ENCODE data around the gene ZBTB8OS. TPM values are rescaled to one million over a fixed set of nuclear protein-coding genes. Genes with fewer than 3 reads are reported as not detected.

The ZBTB8OS gene
- total and polyA plus RNA-seq, 4 donors = 12.3 to 33.8 (median 16.7) TPM

GRCh38 chr1:32622806-32623681 lies 27.3 kb downstream of the ZBTB8OS start:
- H3K9ac ChIP-seq (ENCODE audit: low read depth in 1 of 2, low read length in 2 of 2) = no peak overlapping the region
- H3K27me3 ChIP-seq (ENCODE audit: control insufficient read depth in 4 of 4, insufficient read depth in 4 of 4, low read length in 3 of 4) = no peaks in the 10 kb centered on the region
- no peak overlapping the region for H3K27ac ChIP-seq (ENCODE audit: low read depth in 1 of 2, low read length in 2 of 2)
- 75% methylated on average over 3 of the region's 3 CpGs for WGBS
- no peaks in the 10 kb centered on the region for H3K9me3 ChIP-seq (ENCODE audit: control insufficient read depth in 4 of 4, low read length in 3 of 4)
- no peak for TF ChIP-seq EGR1 (IDR thresholded peaks at IDR 0.05; ENCODE audit: low read depth in 2 of 2)
- TF ChIP-seq REST (IDR thresholded peaks at IDR 0.05) = no peak
- no peak for TF ChIP-seq JUND (IDR thresholded peaks at IDR 0.05)
- TF ChIP-seq YY1 (IDR thresholded peaks at IDR 0.05) = no peak
- TF ChIP-seq, protein P1, sequence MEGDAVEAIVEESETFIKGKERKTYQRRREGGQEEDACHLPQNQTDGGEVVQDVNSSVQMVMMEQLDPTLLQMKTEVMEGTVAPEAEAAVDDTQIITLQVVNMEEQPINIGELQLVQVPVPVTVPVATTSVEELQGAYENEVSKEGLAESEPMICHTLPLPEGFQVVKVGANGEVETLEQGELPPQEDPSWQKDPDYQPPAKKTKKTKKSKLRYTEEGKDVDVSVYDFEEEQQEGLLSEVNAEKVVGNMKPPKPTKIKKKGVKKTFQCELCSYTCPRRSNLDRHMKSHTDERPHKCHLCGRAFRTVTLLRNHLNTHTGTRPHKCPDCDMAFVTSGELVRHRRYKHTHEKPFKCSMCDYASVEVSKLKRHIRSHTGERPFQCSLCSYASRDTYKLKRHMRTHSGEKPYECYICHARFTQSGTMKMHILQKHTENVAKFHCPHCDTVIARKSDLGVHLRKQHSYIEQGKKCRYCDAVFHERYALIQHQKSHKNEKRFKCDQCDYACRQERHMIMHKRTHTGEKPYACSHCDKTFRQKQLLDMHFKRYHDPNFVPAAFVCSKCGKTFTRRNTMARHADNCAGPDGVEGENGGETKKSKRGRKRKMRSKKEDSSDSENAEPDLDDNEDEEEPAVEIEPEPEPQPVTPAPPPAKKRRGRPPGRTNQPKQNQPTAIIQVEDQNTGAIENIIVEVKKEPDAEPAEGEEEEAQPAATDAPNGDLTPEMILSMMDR (IDR thresholded peaks at IDR 0.05; ENCODE audit: low read depth, low read length, missing input control) = no peak
- TF ChIP-seq HNF4G (IDR thresholded peaks at IDR 0.05) = no peak
- TF ChIP-seq FOXA1 (IDR thresholded peaks at IDR 0.05) = no peak
- TF ChIP-seq GABPA (IDR thresholded peaks at IDR 0.05 in 1 of 2, conservative IDR thresholded peaks at IDR 0.05 in 1 of 2) = no peak
- TF ChIP-seq TAF1 (conservative IDR thresholded peaks at IDR 0.05) = no peak
- TF ChIP-seq FOXA2 (IDR thresholded peaks at IDR 0.05) = no peak
- TF ChIP-seq SP1 (IDR thresholded peaks at IDR 0.05) = no peak
- TF ChIP-seq RAD21 (IDR thresholded peaks at IDR 0.05) = no peak
- TF ChIP-seq ATF3 (IDR thresholded peaks at IDR 0.05) = no peak
- no peak for TF ChIP-seq RXRA (IDR thresholded peaks at IDR 0.05)
- TF ChIP-seq NR2F2 (IDR thresholded peaks at IDR 0.05) = no peak
- TF ChIP-seq, protein P2, sequence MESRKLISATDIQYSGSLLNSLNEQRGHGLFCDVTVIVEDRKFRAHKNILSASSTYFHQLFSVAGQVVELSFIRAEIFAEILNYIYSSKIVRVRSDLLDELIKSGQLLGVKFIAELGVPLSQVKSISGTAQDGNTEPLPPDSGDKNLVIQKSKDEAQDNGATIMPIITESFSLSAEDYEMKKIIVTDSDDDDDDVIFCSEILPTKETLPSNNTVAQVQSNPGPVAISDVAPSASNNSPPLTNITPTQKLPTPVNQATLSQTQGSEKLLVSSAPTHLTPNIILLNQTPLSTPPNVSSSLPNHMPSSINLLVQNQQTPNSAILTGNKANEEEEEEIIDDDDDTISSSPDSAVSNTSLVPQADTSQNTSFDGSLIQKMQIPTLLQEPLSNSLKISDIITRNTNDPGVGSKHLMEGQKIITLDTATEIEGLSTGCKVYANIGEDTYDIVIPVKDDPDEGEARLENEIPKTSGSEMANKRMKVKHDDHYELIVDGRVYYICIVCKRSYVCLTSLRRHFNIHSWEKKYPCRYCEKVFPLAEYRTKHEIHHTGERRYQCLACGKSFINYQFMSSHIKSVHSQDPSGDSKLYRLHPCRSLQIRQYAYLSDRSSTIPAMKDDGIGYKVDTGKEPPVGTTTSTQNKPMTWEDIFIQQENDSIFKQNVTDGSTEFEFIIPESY (IDR thresholded peaks at IDR 0.05) = no peak
- TF ChIP-seq HNF4A (conservative IDR thresholded peaks at IDR 0.05) = no peak
- TF ChIP-seq, protein P3, sequence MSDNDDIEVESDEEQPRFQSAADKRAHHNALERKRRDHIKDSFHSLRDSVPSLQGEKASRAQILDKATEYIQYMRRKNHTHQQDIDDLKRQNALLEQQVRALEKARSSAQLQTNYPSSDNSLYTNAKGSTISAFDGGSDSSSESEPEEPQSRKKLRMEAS (IDR thresholded peaks at IDR 0.05) = no peak
- no peak overlapping the region for H3K4me3 ChIP-seq (ENCODE audit: low read depth in 1 of 3, low read length in 3 of 3)
- no peaks in the 10 kb centered on the region for H3K4me1 ChIP-seq (ENCODE audit: control insufficient read depth in 4 of 4, insufficient read depth in 4 of 4, low read length in 3 of 4)
- DNase-seq (ENCODE audit: low spot score) = no peak
- H3K36me3 ChIP-seq (ENCODE audit: control insufficient read depth in 4 of 4, insufficient read depth in 3 of 4, low read depth in 1 of 4, low read length in 3 of 4) = peaks cover 0 to 11% (median 8%) of the 10 kb centered on the region in 4 donors
